ENCODE measurements around the gene SHISA5.

SHISA5 gene

DNA sequence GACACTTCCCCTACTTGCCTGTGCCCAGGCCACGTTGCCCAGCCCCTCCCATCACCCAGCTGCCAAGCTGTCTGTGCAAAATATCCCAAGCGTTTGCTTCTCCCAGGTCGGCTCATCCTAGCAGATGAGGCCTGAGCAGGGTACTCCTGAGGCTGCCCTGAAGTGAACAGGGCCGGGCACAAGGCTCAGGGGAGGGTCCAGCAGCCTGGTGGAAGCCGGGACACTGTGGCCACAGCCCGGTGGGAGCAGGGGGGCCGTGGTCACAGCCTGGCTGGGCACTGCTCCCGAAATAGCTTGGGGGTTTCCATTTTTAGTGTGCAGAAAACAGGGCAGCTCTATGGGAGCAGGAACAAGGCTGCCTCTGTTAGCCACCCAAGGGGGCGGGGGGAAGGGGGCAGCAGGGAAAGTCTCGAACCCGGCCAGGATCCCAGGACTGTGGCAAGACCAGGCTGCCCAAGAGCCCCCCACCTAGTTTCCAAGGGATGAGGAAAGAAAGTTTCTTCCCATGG lies 77.5 kb downstream of the SHISA5 start:
- Histone ChIP-seq H3K4me3 (no peak overlapping the region), H3K9ac (ENCODE audit: insufficient read length) (no peak overlapping the region), H3K9me3 (ENCODE audit: low read depth, low read length) (no peaks in the 10 kb centered on the region), H3K36me3 (ENCODE audit: insufficient read depth, low read length) (no peaks in the 10 kb centered on the region), H3K27ac (no peak overlapping the region)
- TF ChIP-seq FOXP2 (optimal IDR thresholded peaks at IDR 0.05; ENCODE audit: control extremely low read depth, extremely low read length, insufficient read depth) (no peak), EZH2 (IDR thresholded peaks at IDR 0.05) (no peak), POLR2AphosphoS5 (IDR thresholded peaks at IDR 0.05; ENCODE audit: borderline replicate concordance, low read depth, low read length) (no peak)
- no peak for DNase-seq (ENCODE audit: low read depth, low spot score)

- Histone ChIP-seq H3K9me3 (ENCODE audit: low read depth, low read length) (no peaks in the 10 kb centered on the region), H3K4me3 (no peak overlapping the region), H3K27ac (no peak overlapping the region), H3K9ac (ENCODE audit: insufficient read length) (no peak overlapping the region), H3K36me3 (ENCODE audit: insufficient read depth, low read length) (no peaks in the 10 kb centered on the region)
- TF ChIP-seq FOXP2 (optimal IDR thresholded peaks at IDR 0.05; ENCODE audit: control extremely low read depth, extremely low read length, insufficient read depth) (no peak), EZH2 (IDR thresholded peaks at IDR 0.05) (no peak), POLR2AphosphoS5 (IDR thresholded peaks at IDR 0.05; ENCODE audit: borderline replicate concordance, low read depth, low read length) (no peak)
- no peak for DNase-seq (ENCODE audit: low read depth, low spot score)
Measured at GRCh38 chr3:48425281-48425812, 78.6 kb downstream of the SHISA5 start.

- no peaks in the 10 kb centered on the region for H3K36me3 ChIP-seq (ENCODE audit: insufficient read depth, low read length)
- no peaks in the 10 kb centered on the region for H3K9me3 ChIP-seq (ENCODE audit: low read depth, low read length)
- no peak overlapping the region for H3K4me3 ChIP-seq
- DNase-seq (ENCODE audit: low read depth, low spot score): no peak
- H3K9ac ChIP-seq (ENCODE audit: insufficient read length): no peak overlapping the region
- TF ChIP-seq POLR2AphosphoS5 (IDR thresholded peaks at IDR 0.05; ENCODE audit: borderline replicate concordance, low read depth, low read length) (no peak), EZH2 (IDR thresholded peaks at IDR 0.05) (no peak), FOXP2 (optimal IDR thresholded peaks at IDR 0.05; ENCODE audit: control extremely low read depth, extremely low read length, insufficient read depth) (no peak)
- no peak overlapping the region for H3K27ac ChIP-seq
Measured at GRCh38 chr3:48423883-48424695, 79.9 kb downstream of the SHISA5 start.

DNA sequence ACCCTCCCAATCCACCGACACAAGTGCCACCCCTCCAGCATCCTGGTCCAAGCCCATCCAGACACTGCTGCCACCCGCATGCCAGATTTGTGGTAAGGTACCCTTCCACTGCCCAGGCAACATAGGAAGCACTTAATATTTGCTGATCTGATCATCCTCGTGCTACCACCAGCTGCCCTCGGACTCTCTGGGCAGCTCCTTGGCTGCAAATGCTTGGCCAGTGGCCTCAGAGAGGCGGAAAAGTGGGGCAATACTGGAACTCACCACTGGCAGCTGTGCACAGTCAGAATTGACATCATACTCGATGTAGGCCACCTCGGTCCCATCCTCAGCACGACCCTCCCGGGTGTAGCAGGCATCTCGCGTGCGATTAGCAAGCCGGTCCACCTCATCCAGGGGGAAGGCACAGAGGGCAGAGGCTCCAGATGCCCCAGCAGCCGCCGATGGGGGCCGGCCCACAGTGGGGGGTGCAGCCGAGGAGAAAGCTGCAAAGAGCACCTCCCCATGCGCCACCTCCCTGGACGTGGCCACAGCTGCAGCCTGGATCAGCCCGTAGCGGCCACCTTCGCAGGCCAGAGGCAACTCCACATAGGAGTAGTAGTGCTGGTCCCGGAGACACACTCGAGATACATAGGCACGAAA lies 80.6 kb downstream of the SHISA5 start:
- H3K36me3 ChIP-seq (ENCODE audit: insufficient read depth, low read length): no peaks in the 10 kb centered on the region
- DNase-seq (ENCODE audit: low read depth, low spot score): no peak
- H3K4me3 ChIP-seq: no peak overlapping the region
- H3K27ac ChIP-seq: no peak overlapping the region
- H3K9ac ChIP-seq (ENCODE audit: insufficient read length): no peak overlapping the region
- H3K9me3 ChIP-seq (ENCODE audit: low read depth, low read length): no peaks in the 10 kb centered on the region
- no peak for TF ChIP-seq FOXP2 (optimal IDR thresholded peaks at IDR 0.05; ENCODE audit: control extremely low read depth, extremely low read length, insufficient read depth)
- no peak for TF ChIP-seq EZH2 (IDR thresholded peaks at IDR 0.05)
- TF ChIP-seq POLR2AphosphoS5 (IDR thresholded peaks at IDR 0.05; ENCODE audit: borderline replicate concordance, low read depth, low read length): no peak

- TF ChIP-seq POLR2AphosphoS5 (IDR thresholded peaks at IDR 0.05; ENCODE audit: borderline replicate concordance, low read depth, low read length): no peak
- TF ChIP-seq FOXP2 (optimal IDR thresholded peaks at IDR 0.05; ENCODE audit: control extremely low read depth, extremely low read length, insufficient read depth): no peak
- H3K27ac ChIP-seq: no peak overlapping the region
- no peak overlapping the region for H3K4me3 ChIP-seq
- H3K9me3 ChIP-seq (ENCODE audit: low read depth, low read length): no peaks in the 10 kb centered on the region
- DNase-seq (ENCODE audit: low read depth, low spot score): no peak
- H3K36me3 ChIP-seq (ENCODE audit: insufficient read depth, low read length): no peaks in the 10 kb centered on the region
- H3K9ac ChIP-seq (ENCODE audit: insufficient read length): no peak overlapping the region
Measured at GRCh38 chr3:48422681-48423080, 81.3 kb downstream of the SHISA5 start.

GRCh38 chr3:48422272-48422671 lies 81.7 kb downstream of the SHISA5 start:
- H3K36me3 ChIP-seq (ENCODE audit: insufficient read depth, low read length): no peaks in the 10 kb centered on the region
- H3K9ac ChIP-seq (ENCODE audit: insufficient read length): no peak overlapping the region
- no peak overlapping the region for H3K27ac ChIP-seq
- DNase-seq (ENCODE audit: low read depth, low spot score): no peak
- H3K4me3 ChIP-seq: no peak overlapping the region
- no peaks in the 10 kb centered on the region for H3K9me3 ChIP-seq (ENCODE audit: low read depth, low read length)
- no peak for TF ChIP-seq POLR2AphosphoS5 (IDR thresholded peaks at IDR 0.05; ENCODE audit: borderline replicate concordance, low read depth, low read length)
- no peak for TF ChIP-seq EZH2 (IDR thresholded peaks at IDR 0.05)
- no peak for TF ChIP-seq FOXP2 (optimal IDR thresholded peaks at IDR 0.05; ENCODE audit: control extremely low read depth, extremely low read length, insufficient read depth)

- TF ChIP-seq POLR2AphosphoS5 (IDR thresholded peaks at IDR 0.05; ENCODE audit: borderline replicate concordance, low read depth, low read length) (no peak), EZH2 (IDR thresholded peaks at IDR 0.05) (no peak)
- DNase-seq (ENCODE audit: low read depth, low spot score): no peak
- Histone ChIP-seq H3K27ac (no peak overlapping the region), H3K9ac (ENCODE audit: insufficient read length) (no peak overlapping the region), H3K4me3 (no peak overlapping the region), H3K36me3 (ENCODE audit: insufficient read depth, low read length) (no peaks in the 10 kb centered on the region), H3K9me3 (ENCODE audit: low read depth, low read length) (no peaks in the 10 kb centered on the region)
Measured at GRCh38 chr3:48420561-48420960, 83.4 kb downstream of the SHISA5 start.

DNA sequence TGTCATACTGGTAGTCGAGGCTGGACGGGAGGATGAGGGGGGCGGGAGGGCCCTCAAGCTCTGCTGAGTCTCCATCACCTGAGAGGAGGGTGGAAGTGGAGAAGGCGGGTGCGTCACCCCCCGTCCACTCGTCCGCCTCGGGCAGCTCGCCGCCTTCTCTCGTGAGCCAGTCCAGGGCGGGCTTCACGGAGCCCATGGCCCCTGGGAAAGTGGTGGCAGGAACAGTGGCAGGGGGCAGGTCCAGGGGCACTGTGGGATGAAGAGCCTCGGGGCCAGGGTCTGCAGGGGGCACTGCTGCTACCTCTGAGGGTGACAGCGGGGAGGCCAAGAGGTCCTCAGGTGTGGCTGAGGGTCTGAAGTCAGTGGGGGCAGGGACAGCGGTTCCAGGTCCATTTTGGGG lies 84.4 kb downstream of the SHISA5 start:
- no peak overlapping the region for H3K4me3 ChIP-seq
- no peaks in the 10 kb centered on the region for H3K9me3 ChIP-seq (ENCODE audit: low read depth, low read length)
- no peak for TF ChIP-seq EZH2 (IDR thresholded peaks at IDR 0.05)
- TF ChIP-seq FOXP2 (optimal IDR thresholded peaks at IDR 0.05; ENCODE audit: control extremely low read depth, extremely low read length, insufficient read depth): no peak
- no peak for TF ChIP-seq POLR2AphosphoS5 (IDR thresholded peaks at IDR 0.05; ENCODE audit: borderline replicate concordance, low read depth, low read length)
- H3K36me3 ChIP-seq (ENCODE audit: insufficient read depth, low read length): no peaks in the 10 kb centered on the region
- no peak overlapping the region for H3K27ac ChIP-seq
- DNase-seq (ENCODE audit: low read depth, low spot score): no peak
- H3K9ac ChIP-seq (ENCODE audit: insufficient read length): no peak overlapping the region

Data from SK-N-MC (cell line).